SU-DHL-6 (cell line): ENCODE data around the gene SRPK2.

ENCODE experiments used
- CTCF ChIP-seq: fragments of 200-600 bp; sonication (generic); IDR thresholded peaks from one replicate; pipeline ENCODE4 v1.5.1; 2017; ENCODE audit warnings: antibody characterized with exemption, mild to moderate bottlenecking, low read length, moderate library complexity; ENCODE audit not compliant: insufficient read depth, poor library complexity, severe bottlenecking
- EZH2phosphoT487 ChIP-seq: fragments of 200-600 bp; sonication (generic), shearing (Covaris generic); conservative IDR thresholded peaks from 2 replicates; pipeline ENCODE4 v1.6.1; 2018; ENCODE audit warnings: mild to moderate bottlenecking, antibody characterized with exemption, low read length, moderate library complexity, mixed read lengths

DNA sequence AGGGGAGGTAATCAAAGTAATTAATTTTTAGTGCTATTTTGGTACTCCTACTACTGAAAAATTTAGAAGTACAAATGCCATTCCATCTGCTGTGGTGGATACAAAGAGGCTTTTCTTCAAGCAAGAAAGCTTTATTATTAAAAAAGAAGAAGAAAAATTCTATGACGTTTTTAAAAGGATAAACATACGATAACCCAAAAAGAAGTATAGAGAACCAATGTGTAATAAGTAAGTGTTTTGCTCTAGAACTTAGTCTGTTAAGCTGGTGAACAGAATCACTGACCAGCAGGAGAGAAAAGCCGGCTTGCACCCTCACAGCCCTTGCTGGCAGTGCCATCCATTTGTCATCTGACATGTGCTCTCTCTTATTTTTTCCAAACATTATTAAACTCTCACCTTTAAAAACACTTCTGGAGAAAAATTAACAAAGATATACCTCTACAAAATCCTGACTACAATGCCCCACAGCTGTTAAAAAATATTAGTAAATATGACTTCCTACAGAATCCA lies 81.5 kb downstream of the SRPK2 start:
- no peak for TF ChIP-seq CTCF
- TF ChIP-seq EZH2phosphoT487, result no peak
